NCI-H1930 (cell line): ENCODE measurements around the gene IL36RN.
"Not testable (repeated sequence)": the region's sequence is repeated elsewhere in the genome, so short reads cannot be mapped to it uniquely, and the experiment has no call there.

Experiments used
- DNase-seq, 2 experiments: peaks; one replicate each; lab custom pipeline; 2025; lab: John Stamatoyannopoulos, UW

IL36RN gene

DNA sequence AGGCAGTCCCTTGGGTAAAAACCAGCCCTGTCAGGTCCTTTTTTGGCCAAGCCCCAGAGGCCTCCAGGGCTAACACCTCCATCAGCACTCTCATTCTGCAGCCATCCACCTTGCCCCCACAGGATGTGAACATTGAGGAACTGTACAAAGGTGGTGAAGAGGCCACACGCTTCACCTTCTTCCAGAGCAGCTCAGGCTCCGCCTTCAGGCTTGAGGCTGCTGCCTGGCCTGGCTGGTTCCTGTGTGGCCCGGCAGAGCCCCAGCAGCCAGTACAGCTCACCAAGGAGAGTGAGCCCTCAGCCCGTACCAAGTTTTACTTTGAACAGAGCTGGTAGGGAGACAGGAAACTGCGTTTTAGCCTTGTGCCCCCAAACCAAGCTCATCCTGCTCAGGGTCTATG, 16.0 kb downstream of the IL36RN start:
- DNase-seq, result no peak

DNA sequence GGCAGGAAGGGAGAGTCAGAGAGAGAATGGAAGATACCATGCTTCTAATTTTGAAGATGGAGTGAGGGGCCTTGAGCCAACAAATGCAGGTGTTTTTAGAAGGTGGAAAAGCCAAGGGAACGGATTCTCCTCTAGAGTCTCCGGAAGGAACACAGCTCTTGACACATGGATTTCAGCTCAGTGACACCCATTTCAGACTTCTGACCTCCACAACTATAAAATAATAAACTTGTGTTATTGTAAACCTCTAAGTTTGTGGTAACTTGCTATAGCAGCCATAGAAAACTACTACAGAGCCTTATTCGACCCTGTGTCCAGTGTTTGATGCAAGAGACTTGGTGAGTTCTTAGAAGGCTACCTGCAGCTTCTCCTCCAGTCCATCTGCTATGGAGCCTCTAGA, 16.6 kb downstream of the IL36RN start:
- DNase-seq, result no peak

DNA sequence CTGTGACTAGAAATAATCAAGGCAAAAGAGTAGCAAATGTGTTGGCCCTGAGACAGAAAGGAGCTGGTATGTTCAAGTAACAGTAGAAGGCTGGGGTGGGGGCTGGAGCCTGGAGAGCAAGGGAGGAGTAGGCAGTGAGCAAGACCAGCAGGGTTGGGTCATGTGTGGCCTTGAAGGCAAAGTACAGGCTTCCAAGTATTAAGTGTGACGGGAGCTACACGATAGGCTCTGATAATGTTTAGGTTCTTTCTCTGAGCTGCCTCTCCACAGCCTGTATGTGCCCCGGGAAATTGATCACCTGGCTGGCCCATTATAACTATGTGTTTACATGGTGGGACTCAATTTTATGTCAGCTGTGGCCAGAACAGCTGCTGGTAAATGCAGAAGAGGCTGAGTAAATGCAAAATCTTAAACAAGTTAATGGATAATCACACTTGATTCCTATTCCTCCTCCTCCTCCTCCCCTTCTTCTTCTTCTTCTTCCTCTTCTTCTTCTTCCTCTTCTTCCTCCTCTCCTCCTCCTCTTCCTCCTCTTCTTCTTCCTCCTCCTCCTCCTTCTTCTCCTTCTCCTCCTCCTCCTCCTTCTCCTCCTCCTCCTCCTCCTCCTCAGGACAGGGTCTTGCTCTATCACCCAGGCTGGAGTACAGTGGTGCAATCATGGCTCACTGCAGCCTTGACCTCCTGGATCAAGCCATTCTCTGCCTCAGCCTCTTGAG, 18.1 kb downstream of the IL36RN start:
- DNase-seq, result no peak

DNA sequence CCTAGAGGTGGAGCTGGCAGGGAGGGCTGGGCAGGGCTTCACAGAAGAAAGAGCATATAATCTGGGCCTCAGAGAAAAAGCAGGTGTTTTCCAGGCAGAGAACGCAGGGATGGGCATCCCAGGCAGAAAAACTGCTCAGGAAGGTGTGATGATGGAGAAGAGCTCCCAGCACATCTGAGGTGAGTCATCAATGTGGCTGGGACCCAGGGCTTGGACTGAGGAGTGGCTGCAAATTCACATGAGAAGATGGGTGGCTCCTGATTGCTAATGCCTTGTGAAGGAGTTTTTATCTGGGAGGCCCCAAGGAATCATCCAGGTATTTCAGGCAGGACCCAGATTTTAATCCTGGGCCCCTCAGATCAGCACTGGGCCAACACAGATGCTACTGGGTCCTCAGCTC, 18.9 kb downstream of the IL36RN start:
- no peak for DNase-seq

DNA sequence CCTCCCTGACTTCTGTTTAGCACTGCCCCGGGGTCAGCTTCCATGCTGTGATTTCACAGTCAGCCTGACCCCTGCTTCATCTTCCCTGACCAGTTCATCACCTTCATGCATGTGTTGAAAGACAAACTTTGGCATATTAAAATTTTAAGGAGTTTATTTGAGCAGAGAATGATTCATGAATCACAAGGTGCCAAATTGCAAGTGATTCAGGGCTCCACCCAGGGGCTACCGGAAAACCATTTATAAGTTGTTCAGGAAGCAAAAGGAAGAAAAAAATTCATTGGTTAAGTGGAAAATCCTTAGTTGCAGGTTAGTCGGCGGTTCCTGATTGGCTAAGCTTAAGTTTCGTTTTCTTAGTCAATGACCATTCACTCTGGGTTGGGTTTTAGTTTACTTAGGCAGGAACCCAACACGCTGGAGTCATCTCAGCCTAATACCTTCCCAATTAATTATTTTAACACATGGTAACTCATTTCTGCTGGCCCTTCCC, 19.4 kb downstream of the IL36RN start:
- no peak for DNase-seq

DNA sequence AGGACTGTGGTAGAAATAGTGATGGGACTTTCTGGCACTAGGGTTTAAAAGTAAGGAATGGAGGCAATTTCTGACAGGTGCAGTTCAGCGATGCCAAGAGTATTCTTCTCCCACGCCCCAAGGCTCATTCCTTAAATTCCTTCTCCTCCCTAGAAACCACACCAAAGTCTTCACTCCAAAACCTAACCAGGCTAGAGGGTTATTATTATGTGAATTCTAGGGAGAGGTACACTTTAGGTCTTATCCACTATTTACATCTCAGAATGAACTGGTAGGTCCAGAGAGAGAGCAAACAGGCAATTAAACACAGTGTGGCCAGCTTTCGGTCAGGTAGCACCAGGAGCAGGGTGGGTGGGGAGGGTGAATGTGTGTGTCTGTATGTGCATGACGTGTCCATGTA, 20.1 kb downstream of the IL36RN start:
- DNase-seq, result no peak

DNA sequence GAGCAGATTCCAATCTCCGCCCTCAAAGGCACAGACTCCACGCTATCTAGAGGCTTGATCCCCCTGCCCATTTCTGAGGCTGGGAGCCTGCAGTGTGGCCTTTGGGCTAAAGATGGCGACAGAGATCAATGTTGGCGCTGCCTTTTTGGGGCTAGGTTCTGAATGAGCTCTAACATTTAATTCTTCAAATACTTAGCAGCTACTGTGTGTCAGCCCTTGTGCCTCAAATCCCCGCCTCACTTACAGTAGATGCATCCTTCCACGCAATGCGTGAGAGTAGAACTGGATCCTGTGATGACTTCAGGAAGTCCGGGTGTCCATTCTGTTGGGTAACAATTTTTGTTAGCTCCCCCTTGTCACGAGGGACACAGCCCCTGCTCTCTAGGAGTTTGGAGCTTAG, 21.1 kb downstream of the IL36RN start:
- DNase-seq, result peak; percentile 1 to 38

DNA sequence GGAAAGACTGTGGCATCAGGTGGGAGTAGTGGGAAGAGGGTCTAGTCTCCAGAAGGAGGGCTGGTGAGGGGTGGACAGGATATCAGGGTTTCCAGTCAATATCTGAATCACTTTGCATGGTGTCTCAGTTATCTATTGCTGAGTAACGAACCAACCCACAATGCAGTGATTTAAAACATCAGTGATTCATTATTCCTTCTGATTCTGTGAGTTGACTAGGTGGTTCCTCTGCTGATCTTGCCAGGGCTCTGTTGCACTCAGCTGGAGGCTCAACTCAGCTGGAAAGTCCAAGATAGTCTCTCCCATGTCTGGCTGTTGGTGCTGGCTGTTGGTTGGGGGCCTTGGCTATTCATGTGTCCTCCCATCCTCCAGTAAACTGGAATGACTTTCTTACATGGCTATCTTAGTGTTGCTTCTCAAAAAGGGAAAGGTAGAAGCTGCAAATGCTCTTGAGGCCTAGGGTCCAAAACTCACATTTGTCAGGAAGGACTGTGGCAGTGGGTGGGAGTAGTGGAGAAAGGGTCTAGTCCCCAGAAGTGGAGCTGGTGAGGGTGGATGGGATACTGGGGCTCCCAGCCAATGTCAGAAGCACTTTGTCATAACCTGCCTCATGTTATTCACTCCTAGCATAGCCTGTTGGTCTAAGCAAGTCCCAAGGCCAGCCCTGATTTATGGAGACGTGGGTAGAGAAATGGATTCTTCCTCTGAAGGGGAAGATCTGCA, 22.7 kb downstream of the IL36RN start:
- no peak for DNase-seq

DNA sequence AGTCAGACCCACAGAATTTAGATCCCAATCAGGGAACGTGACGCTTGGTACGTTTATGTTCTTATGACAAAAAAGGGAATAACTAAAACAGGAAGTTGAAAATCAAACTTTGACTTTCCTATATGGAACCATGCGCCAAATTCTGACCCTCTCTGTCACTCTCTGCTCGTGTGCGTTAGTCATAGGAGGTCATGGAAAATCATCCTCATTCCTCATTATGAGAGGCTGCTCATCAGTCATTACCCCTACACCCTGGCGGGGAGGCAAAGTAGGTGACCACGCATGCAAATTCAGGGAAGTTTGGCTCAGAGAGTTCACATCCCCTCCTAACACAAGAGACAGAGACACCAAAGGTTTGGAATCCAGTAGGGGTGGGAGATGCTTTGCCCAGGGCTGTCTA, 24.3 kb downstream of the IL36RN start:
- DNase-seq, result no peak

DNA sequence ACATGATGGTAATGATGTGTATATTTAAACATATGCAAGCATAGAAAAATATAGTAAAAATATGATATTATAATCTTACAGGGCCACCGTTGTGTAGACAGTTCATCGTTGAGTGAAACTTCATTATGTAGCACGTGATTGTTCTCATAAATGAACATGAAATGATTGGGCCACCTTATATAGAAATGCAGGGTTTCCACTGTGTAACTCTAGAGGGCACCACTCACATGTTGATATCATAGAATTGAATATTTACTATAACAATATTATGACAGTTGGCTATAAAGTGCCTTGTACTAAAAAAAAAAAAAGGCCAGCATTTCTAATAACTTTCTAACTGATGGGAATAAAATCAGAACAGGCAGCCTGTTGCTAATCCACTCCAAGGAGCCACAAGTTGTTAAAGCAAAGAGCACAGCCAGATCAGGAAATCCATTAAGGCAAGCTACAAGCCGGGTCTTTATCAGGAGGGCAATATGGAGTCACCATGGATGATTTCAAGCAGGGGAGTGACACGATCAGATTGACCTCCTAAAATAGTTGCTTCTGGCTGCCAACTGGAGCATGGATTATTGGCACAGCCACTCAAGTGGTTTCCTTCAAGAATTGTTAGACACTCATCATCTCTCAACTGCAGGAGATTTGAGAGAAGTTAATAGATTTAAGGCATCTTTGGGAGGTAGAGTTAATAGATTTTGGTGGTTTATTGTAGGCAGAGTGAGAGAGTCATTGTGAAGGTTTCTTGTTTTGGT, 25.4 kb downstream of the IL36RN start:
- DNase-seq, result no peak

DNA sequence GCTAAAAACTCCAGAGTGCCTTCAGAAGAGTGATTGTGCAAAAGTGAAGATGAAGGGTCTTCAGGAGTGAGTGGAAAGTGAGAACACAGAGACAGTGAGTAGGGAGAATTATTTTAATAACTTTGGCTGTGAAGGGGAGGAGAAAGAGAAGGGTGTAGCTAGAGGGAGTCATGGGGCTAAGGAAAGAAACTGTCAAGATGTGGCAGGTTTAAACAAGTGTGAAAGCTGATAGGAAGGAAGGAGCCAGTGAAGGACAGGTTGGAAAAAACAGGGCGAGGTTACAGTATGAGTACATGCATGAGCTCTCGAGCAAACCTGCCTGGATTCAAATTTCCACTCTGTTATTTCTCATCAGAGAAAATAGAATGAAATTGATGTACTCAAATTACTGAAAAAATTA, 26.5 kb downstream of the IL36RN start:
- DNase-seq, result no peak

DNA sequence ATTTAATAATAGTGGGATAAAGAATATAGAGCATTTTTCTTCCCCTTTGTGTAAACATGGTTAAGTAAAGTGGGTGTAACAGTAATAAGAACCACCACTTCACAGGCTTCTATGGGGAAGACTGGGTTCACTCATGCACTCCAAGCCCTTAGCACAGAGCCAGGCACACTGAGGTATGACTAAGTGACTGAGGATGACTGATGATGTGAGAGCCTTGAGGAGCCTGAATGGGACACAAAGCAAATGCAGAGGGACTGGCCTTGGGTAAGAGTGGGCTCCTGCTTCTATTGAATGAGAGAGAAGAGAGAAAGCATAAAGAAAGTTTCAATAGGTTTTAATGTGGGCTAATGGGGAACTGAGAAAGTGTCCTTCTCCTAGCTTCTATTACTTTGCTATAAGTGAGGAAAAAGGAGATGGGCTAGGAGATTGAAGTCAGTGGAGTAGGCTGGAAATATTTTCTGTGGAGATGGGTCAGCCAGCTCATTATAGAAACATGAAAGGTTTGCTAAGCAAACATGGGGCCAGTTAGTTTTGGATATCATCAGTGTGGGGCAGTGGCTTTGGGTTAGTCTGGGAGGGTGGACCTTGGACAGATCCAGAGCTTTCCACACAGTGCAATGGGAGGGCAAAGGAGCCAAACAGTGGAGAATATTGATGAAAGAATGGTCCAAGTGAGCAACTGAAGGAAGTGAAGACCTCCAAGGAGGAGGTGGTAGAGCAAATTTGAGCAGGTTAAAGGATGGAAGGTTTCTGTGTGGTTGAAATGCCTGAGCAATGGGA, 29.4 kb downstream of the IL36RN start:
- DNase-seq, result no peak

DNA sequence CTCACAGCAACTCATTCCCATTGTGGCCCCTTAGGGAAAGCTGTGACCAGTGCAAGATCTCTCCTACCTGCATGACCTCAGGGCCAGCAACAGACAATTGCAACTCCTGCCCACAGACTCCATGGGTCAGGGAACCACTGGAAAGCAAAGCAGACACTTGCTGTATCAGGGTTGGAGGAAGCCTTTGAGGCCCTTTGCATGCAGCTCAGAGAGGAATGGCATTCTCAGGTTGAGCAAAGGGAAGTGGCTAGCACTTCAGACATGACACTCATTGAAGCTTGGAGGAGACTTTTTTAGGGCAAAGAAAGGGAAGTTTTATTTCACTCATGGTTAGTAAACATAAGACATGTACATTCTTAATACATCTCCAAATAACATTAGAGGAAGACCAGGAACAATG, 30.9 kb downstream of the IL36RN start:
- DNase-seq, result no peak

DNA sequence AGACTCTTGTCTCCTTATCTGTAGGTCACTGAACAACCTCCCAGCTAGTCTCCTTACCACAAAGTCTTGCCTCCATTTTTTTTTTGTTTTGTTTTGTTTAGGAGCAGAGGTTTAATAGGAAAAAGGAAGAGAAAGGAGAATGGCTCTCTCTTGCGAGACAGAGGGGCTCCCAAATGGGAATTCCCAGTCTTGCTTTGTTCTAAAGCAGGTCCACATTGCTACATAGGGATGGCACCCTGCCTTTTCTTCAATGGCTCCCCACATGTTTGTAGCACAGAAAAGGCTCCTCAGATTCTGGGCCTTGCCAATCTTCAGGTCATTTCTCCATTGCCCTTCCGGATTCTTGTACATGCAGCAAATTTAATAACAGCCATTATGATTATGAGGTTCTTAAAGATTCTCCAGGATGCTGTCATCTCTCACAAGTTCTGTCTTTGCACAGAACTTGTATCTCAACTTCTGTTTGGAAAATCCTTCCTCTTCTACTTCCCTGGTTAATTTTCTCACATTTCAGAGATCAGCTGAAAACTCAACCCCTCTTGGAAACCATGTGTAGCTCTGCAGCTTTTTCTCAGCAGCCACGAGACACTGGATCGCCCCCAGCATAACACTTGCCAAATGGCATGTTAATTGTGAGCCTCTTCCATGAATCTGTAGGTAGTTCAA, 32.4 kb downstream of the IL36RN start:
- no peak for DNase-seq

DNA sequence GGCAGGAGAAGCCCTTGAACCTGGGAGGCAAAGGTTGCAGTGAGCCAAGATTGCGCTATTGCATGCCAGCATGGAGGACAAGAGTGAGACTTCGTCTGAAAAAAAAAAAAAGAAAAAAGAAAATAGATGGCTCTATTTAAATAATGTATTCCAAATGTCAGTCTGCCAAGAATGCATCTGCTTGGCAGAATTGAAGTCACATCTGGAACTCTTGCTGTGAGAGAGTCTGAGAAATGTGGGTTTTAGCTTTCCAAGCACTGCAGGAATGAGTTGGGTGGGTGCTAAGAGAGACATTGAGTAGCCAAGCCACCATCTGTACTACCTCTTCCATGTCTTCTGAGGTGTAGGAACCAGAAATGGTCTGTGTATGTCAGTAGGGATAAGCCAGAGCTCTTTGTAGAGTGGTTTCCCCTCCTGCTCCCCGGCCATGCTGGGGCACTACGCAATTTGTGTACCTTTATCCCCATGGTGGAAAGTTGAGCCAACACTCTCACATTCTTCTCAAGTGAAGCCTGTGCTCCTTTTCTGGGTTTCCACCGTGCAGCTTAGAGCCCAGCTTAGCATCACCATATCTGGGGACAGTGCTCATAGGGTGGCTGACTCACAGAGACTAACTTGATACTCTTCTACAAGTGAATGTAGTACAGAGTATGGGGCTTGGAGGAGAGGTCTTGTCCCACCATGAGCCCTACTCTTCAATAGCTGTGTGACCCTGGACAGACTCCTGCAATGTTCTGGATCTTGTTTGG, 34.0 kb downstream of the IL36RN start:
- no peak for DNase-seq

DNA sequence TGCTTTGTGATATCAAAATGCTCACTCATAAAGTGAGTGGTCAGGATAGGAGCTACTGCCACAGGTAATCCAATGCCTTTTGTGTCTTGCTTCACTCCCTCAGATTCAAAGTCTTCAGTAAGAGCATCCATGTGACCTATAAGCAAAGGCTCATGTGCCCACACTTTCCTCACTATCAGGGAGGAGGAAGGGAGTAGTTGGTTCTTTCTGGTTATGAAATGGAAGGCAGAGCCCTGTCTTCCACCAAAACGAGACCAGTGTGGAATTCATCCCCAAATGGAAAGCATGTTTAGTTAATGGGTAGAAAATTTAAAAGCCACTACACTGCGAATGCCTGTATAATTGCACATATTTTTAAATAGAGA, 34.6 kb downstream of the IL36RN start:
- DNase-seq, result no peak

DNA sequence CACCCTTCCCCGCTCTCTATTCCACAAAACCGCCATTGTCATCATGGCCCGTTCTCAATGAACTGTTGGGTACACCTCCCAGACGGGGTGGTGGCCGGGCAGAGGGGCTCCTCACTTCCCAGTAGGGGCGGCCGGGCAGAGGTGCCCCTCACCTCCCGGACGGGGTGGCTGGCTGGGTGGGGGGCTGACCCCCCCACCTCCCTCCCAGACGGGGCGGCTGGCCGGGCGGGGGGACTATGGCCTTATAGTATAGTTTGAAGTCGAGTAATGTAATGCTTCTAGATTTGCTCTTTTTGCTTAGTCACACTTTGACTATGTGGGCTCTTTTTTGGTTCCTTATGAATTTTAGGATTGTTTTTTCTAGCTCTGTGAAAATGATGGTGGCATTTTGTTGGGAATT, 37.3 kb downstream of the IL36RN start:
- not testable (repeated sequence) for DNase-seq

DNA sequence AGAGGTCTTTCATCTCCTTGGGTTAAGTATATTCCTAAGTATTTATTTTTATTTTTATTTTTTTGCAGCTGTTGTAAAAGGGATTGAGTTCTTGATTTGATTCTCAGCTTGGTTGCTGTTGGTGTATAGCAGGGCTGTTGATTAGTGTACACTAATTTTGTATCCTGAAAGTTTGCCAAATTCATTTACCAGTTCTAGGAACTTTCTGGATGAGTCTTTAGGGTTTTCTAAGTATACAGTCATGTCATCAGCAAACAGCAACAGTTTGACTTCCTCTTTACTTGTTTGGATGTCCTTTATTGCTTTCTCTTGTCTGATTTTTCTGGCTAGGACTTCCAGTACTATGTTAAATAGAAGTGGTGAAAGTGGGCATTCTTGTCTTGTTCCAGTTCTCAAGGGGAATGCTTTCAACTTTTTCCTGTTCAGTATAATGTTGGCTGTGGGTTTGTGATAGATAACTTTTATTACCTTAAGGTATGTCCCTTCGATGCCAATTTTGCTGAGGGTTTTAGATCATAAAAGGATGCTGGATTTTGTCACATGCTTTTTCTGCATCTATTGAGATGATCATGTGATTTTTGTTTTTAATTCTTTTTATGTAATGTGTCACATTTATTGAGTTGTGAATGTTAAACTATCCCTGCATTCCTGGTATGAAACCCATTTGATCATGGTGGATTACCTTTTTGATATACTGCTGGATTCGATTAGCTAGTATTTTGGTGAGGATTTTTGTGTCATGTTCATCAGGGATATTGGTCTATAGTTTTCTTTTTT, 38.0 kb downstream of the IL36RN start:
- DNase-seq, result not testable (repeated sequence)

DNA sequence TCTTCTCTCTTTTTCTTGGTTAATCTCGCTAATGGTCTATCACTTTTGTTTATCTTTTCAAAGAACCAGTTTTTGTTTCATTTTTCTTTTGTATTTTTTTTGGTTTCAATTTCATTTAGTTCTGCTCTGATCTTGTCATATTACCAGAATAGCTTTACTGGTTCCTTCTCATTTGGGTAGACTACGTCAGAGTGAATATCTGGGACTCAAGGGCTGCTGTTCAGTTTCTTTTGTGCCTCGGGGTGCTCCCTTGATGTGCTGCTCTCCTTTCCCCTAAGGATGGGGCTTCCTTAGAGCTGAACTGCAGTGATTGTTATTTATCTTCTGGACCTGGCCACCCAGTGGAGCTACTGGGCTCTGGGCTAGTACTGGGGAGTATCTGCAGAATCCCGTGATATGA, 39.0 kb downstream of the IL36RN start:
- no peak for DNase-seq

DNA sequence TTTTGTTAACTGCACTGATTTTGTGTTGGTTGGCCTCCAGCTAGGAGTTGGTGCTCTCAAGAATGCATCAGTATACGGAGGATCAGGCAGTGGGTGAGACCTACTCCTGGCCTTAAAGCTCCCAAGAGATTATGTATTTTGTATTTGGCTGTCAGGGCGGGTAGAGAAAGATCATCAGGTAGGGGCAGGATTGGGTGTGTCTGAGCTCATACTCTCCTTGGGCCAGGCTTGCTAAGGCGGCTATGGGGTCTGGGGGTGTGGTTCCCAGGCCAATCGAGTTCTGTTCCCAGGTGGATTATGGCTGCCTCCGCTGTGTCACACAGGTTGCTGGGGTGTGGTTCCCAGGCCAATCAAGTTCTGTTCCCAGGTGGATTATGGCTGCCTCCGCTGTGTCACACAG, 39.5 kb downstream of the IL36RN start:
- no peak for DNase-seq
